ENCODE measurements around the gene ARAP1. TPM values are rescaled to one million over a fixed set of nuclear protein-coding genes. Genes with fewer than 3 reads are reported as not detected.
A peak's percentile ranks its signal among the peaks of the same experiment; 100 is the strongest.

The ARAP1 gene
- polyA plus RNA-seq, 3 donors from 2014 or later, result 4.7 to 34.6 (median 16.4) TPM

GRCh38 chr11:72763823-72764222, 11.6 kb upstream of the ARAP1 start:
- Mint-ChIP-seq H3K4me1 (peaks cover 14 to 33% of the 10 kb centered on the region in 2 donors), H3K36me3 (no peaks in the 10 kb centered on the region), H3K27me3 (ENCODE audit: low read depth in 3 of 3) (peaks cover 0 to 4% (median 1%) of the 10 kb centered on the region in 3 donors), H3K9me3 (no peaks in the 10 kb centered on the region), H3K27ac (peak overlapping the region in 3 of 6 donors; percentile 67 to 90 (median 73)), H3K4me3 (no peak overlapping the region)
- DNase-seq, result no peak

- Mint-ChIP-seq H3K4me3 (peak overlapping the region in 2 of 5 donors; percentile 48 to 53), H3K27me3 (ENCODE audit: low read depth in 3 of 3) (peaks cover 0 to 2% (median 1%) of the 10 kb centered on the region in 3 donors), H3K27ac (peak overlapping the region in 4 of 6 donors; percentile 2 to 90 (median 78))
Observed at GRCh38 chr11:72762641-72763304, 10.6 kb upstream of the ARAP1 start.

GRCh38 chr11:72760539-72761405, 8.6 kb upstream of the ARAP1 start:
- Mint-ChIP-seq H3K27me3 (ENCODE audit: low read depth in 3 of 3) (peaks cover 0 to 4% (median 2%) of the 10 kb centered on the region in 3 donors), H3K4me1 (peaks cover 14 to 33% of the 10 kb centered on the region in 2 donors), H3K36me3 (no peaks in the 10 kb centered on the region), H3K4me3 (peak overlapping the region in 2 of 5 donors; percentile 34 to 44), H3K9me3 (no peaks in the 10 kb centered on the region), H3K27ac (peak overlapping the region in 3 of 6 donors; percentile 78 to 92 (median 90))
- DNase-seq, result no peak

More at GRCh38 chr11:72762641-72763304, 10.6 kb upstream of the ARAP1 start:
- Mint-ChIP-seq H3K4me1 (peaks cover 14 to 33% of the 10 kb centered on the region in 2 donors), H3K9me3 (no peaks in the 10 kb centered on the region), H3K36me3 (no peaks in the 10 kb centered on the region)
- peak in 1 of 3 donors; percentile 46 for DNase-seq

- Mint-ChIP-seq H3K4me3 (no peak overlapping the region), H3K27me3 (ENCODE audit: low read depth in 3 of 3) (peaks cover 0 to 4% (median 3%) of the 10 kb centered on the region in 3 donors), H3K27ac (peak overlapping the region in 2 of 6 donors; percentile 4 to 35), H3K36me3 (no peaks in the 10 kb centered on the region), H3K4me1 (peaks cover 14 to 33% of the 10 kb centered on the region in 2 donors), H3K9me3 (no peaks in the 10 kb centered on the region)
- no peak for DNase-seq
Observed at GRCh38 chr11:72759468-72759985, 7.3 kb upstream of the ARAP1 start.

GRCh38 chr11:72758690-72759389, 6.6 kb upstream of the ARAP1 start:
- peak overlapping the region in 2 of 6 donors; percentile 25 to 63 for H3K27ac Mint-ChIP-seq
- no peaks in the 10 kb centered on the region for H3K9me3 Mint-ChIP-seq
- DNase-seq, result no peak
- peaks cover 14 to 31% of the 10 kb centered on the region in 2 donors for H3K4me1 Mint-ChIP-seq
- peaks cover 0 to 4% (median 0%) of the 10 kb centered on the region in 3 donors for H3K36me3 Mint-ChIP-seq
- peaks cover 0 to 4% (median 4%) of the 10 kb centered on the region in 3 donors for H3K27me3 Mint-ChIP-seq (ENCODE audit: low read depth in 3 of 3)
- no peak overlapping the region for H3K4me3 Mint-ChIP-seq

GRCh38 chr11:72758304-72758689, 6.1 kb upstream of the ARAP1 start:
- Mint-ChIP-seq H3K27ac (peak overlapping the region in 2 of 6 donors; percentile 2 to 63), H3K9me3 (no peaks in the 10 kb centered on the region), H3K36me3 (peaks cover 0 to 4% (median 0%) of the 10 kb centered on the region in 3 donors), H3K4me3 (no peak overlapping the region), H3K4me1 (peaks cover 17 to 28% of the 10 kb centered on the region in 2 donors), H3K27me3 (ENCODE audit: low read depth in 3 of 3) (peaks cover 0 to 4% (median 4%) of the 10 kb centered on the region in 3 donors)
- DNase-seq, result no peak

- peak overlapping the region in 1 of 5 donors; percentile 33 for H3K4me3 Mint-ChIP-seq
- H3K27ac Mint-ChIP-seq, result peak overlapping the region in 3 of 6 donors; percentile 10 to 80 (median 44)
- peaks cover 0 to 4% (median 0%) of the 10 kb centered on the region in 3 donors for H3K36me3 Mint-ChIP-seq
- peaks cover 22 to 25% of the 10 kb centered on the region in 2 donors for H3K4me1 Mint-ChIP-seq
- no peaks in the 10 kb centered on the region for H3K9me3 Mint-ChIP-seq
- no peak for DNase-seq
- peaks cover 6 to 13% (median 10%) of the 10 kb centered on the region in 3 donors for H3K27me3 Mint-ChIP-seq (ENCODE audit: low read depth in 3 of 3)
Observed at GRCh38 chr11:72755713-72756285, 3.6 kb upstream of the ARAP1 start.

- peaks cover 0 to 4% (median 0%) of the 10 kb centered on the region in 3 donors for H3K36me3 Mint-ChIP-seq
- H3K9me3 Mint-ChIP-seq, result no peaks in the 10 kb centered on the region
- H3K27me3 Mint-ChIP-seq (ENCODE audit: low read depth in 3 of 3), result peaks cover 6 to 11% (median 11%) of the 10 kb centered on the region in 3 donors
- H3K4me3 Mint-ChIP-seq, result no peak overlapping the region
- peak overlapping the region in 3 of 6 donors; percentile 45 to 84 (median 53) for H3K27ac Mint-ChIP-seq
- peaks cover 32 to 34% of the 10 kb centered on the region in 2 donors for H3K4me1 Mint-ChIP-seq
- no peak for DNase-seq
Observed at GRCh38 chr11:72754544-72755155, 2.4 kb upstream of the ARAP1 start.

GRCh38 chr11:72754149-72754543, 1.9 kb upstream of the ARAP1 start:
- no peak for DNase-seq
- Mint-ChIP-seq H3K9me3 (no peaks in the 10 kb centered on the region), H3K4me1 (peaks cover 37 to 39% of the 10 kb centered on the region in 2 donors), H3K36me3 (peaks cover 0 to 4% (median 0%) of the 10 kb centered on the region in 3 donors), H3K4me3 (no peak overlapping the region), H3K27me3 (ENCODE audit: low read depth in 3 of 3) (peaks cover 6 to 11% (median 11%) of the 10 kb centered on the region in 3 donors), H3K27ac (peak overlapping the region in 3 of 6 donors; percentile 40 to 84 (median 53))

GRCh38 chr11:72753341-72754148, 1.3 kb upstream of the ARAP1 start:
- Mint-ChIP-seq H3K36me3 (peaks cover 0 to 5% (median 4%) of the 10 kb centered on the region in 3 donors), H3K27me3 (ENCODE audit: low read depth in 3 of 3) (peaks cover 6 to 11% (median 11%) of the 10 kb centered on the region in 3 donors), H3K4me1 (peaks cover 43 to 45% of the 10 kb centered on the region in 2 donors), H3K9me3 (no peaks in the 10 kb centered on the region), H3K4me3 (peak overlapping the region; percentile 87 to 98 (median 93)), H3K27ac (peak overlapping the region; percentile 93 to 99 (median 95))
- no peak for DNase-seq

GRCh38 chr11:72751116-72752087, 806 bp downstream of the ARAP1 start:
- Mint-ChIP-seq H3K36me3 (peaks cover 0 to 11% (median 4%) of the 10 kb centered on the region in 3 donors), H3K4me1 (peaks cover 50 to 61% of the 10 kb centered on the region in 2 donors), H3K4me3 (peak overlapping the region; percentile 87 to 93 (median 91)), H3K9me3 (no peaks in the 10 kb centered on the region), H3K27me3 (ENCODE audit: low read depth in 3 of 3) (peaks cover 8 to 10% (median 9%) of the 10 kb centered on the region in 3 donors), H3K27ac (peak overlapping the region; percentile 88 to 96 (median 94))
- no peak for DNase-seq
